Measurements from ENCODE around the gene IL1RAPL2.
A peak's percentile ranks its signal among the peaks of the same experiment; 100 is the strongest.

IL1RAPL2 gene

GRCh38 chrX:104695593-104695992 lies 129.6 kb downstream of the IL1RAPL2 start:
- TF ChIP-seq CTCF (conservative IDR thresholded peaks at IDR 0.05; ENCODE audit: low read depth), result no peak
- DNase-seq (ENCODE audit: low spot score), result no peak
- POLR2A ChIA-PET (ENCODE audit: low non-redundant PET), result no interaction called here
- no peak overlapping the region for H3K27ac ChIP-seq
- CTCF ChIA-PET, result interaction anchor here (0.5 kb wide), 1 partner anchor 1108 kb away, joined by 4 read pairs; no protein-coding TSS in a partner anchor

- no peak overlapping the region for H3K27ac ChIP-seq
- CTCF ChIA-PET, result no interaction called here
- TF ChIP-seq CTCF (conservative IDR thresholded peaks at IDR 0.05; ENCODE audit: low read depth), result no peak
- POLR2A ChIA-PET (ENCODE audit: low non-redundant PET), result no interaction called here
- DNase-seq (ENCODE audit: low spot score), result no peak
Observed at GRCh38 chrX:104696667-104697066, 130.7 kb downstream of the IL1RAPL2 start.

GRCh38 chrX:104697294-104697693 lies 131.3 kb downstream of the IL1RAPL2 start:
- CTCF ChIA-PET, result no interaction called here
- H3K27ac ChIP-seq, result no peak overlapping the region
- TF ChIP-seq CTCF (conservative IDR thresholded peaks at IDR 0.05; ENCODE audit: low read depth), result no peak
- POLR2A ChIA-PET (ENCODE audit: low non-redundant PET), result no interaction called here
- no peak for DNase-seq (ENCODE audit: low spot score)

- no peak for TF ChIP-seq CTCF (conservative IDR thresholded peaks at IDR 0.05; ENCODE audit: low read depth)
- no peak overlapping the region for H3K27ac ChIP-seq
- ChIA-PET CTCF (no interaction called here), POLR2A (ENCODE audit: low non-redundant PET) (no interaction called here)
- no peak for DNase-seq (ENCODE audit: low spot score)
Observed at GRCh38 chrX:104707042-104707441, 141.0 kb downstream of the IL1RAPL2 start.

- CTCF ChIA-PET, result no interaction called here
- peak; percentile 1 for DNase-seq (ENCODE audit: low spot score)
- no peak for TF ChIP-seq CTCF (conservative IDR thresholded peaks at IDR 0.05; ENCODE audit: low read depth)
- no peak overlapping the region for H3K27ac ChIP-seq
- POLR2A ChIA-PET (ENCODE audit: low non-redundant PET), result no interaction called here
Observed at GRCh38 chrX:104707572-104707971, 141.6 kb downstream of the IL1RAPL2 start.

GRCh38 chrX:104712515-104712914 lies 146.5 kb downstream of the IL1RAPL2 start:
- no peak for TF ChIP-seq CTCF (conservative IDR thresholded peaks at IDR 0.05; ENCODE audit: low read depth)
- CTCF ChIA-PET, result interaction anchor here (0.6 to 1.4 kb wide), 4 partner anchors 138 to 428 kb away, joined by 3 to 5 read pairs (median 3); partner anchors contain the start of gene IL1RAPL2
- no peak for DNase-seq (ENCODE audit: low spot score)

GRCh38 chrX:104721854-104722253 lies 155.9 kb downstream of the IL1RAPL2 start:
- TF ChIP-seq CTCF (conservative IDR thresholded peaks at IDR 0.05; ENCODE audit: low read depth), result no peak
- DNase-seq (ENCODE audit: low spot score), result no peak
- ChIA-PET POLR2A (ENCODE audit: low non-redundant PET) (no interaction called here), CTCF (no interaction called here)
- H3K27ac ChIP-seq, result no peak overlapping the region

More at GRCh38 chrX:104712515-104712914, 146.5 kb downstream of the IL1RAPL2 start:
- no peak overlapping the region for H3K27ac ChIP-seq
- POLR2A ChIA-PET (ENCODE audit: low non-redundant PET), result no interaction called here

All from RWPE1 (cell line).